Thyroid gland (tissue), 4 donors: Measurements from ENCODE around the gene DOCK2. TPM values are rescaled to one million over a fixed set of nuclear protein-coding genes. Genes with fewer than 3 reads are reported as not detected.
A peak's percentile ranks its signal among the peaks of the same experiment; 100 is the strongest.

Experiments used
- DNase-seq, 2 donors: peaks; one replicate each; pipeline ENCODE4 v3.0.0-alpha.2; 2019
- H3K27ac ChIP-seq, 3 donors: fragments of 200-600 bp; sonication (generic); 1 replicate in 2 of 3; 2 replicates in 1 of 3; pipeline ENCODE4 v1.5.1; 2016 to 2019; ENCODE audit warnings: mild to moderate bottlenecking in 1 of 3, moderate library complexity in 1 of 3
- H3K27me3 ChIP-seq: fragments of 200-600 bp; sonication (generic); one replicate; pipeline ENCODE4 v1.5.1; 2019
- H3K36me3 ChIP-seq, 2 donors: fragments of 200-600 bp; sonication (generic); one replicate each; pipeline ENCODE4 v1.5.1; 2016 to 2019
- H3K4me1 ChIP-seq, 2 donors: fragments of 200-600 bp; sonication (generic); one replicate each; pipeline ENCODE4 v1.5.1; 2017 to 2019
- H3K4me3 ChIP-seq, 3 donors: fragments of 200-600 bp; sonication (generic); replicated peaks in 1 of 3; 1 replicate in 2 of 3; 2 replicates in 1 of 3; pipeline ENCODE4 v1.5.1; 2016; ENCODE audit warnings: mild to moderate bottlenecking in 1 of 3
- H3K9me3 ChIP-seq: fragments of 200-600 bp; sonication (generic); one replicate; pipeline ENCODE4 v1.5.1; 2017
- POLR2A ChIP-seq, 2 donors: fragments of 450-650 bp; IDR thresholded peaks; one replicate each; pipeline ENCODE4 v1.6.1; 2017; ENCODE audit warnings: antibody characterized with exemption in 2 of 2, mild to moderate bottlenecking in 2 of 2, moderate library complexity in 1 of 2
- WGBS, 2 donors: methylation state at CpG; one replicate each; pipeline ENCODE4 v1.1.5; 2017; 5-methylcytosine and 5-hydroxymethylcytosine counted together
- intact Hi-C: fragments of 100-400 bp; cut with DNase I; formaldehyde crosslinking; loops from one replicate; pipeline ENCODE4 v1.15.1; 2023
- total RNA-seq, 4 donors: library from RNA; depleted of rRNA; stranded (reverse); fragments of >200 nt; gene quantifications; one replicate each; pipeline ENCODE4 v1.2.3, GENCODE V29; 2016
- TF ChIP-seq, protein P1 (sequence below), 6 experiments: fragments of 200-600 bp in 3 of 6; fragments of 450-650 bp in 3 of 6; sonication (generic) in 3 of 6; IDR thresholded peaks; one replicate each; pipeline ENCODE4 v1.5.1; 2016 to 2019; ENCODE audit warnings: antibody characterized with exemption in 6 of 6, mild to moderate bottlenecking in 2 of 6, inconsistent platforms in 1 of 6, moderate library complexity in 1 of 6

DOCK2 gene
- total RNA-seq, 4 donors from 2014 or later: 4.3 to 14.1 (median 8.6) TPM

DNA sequence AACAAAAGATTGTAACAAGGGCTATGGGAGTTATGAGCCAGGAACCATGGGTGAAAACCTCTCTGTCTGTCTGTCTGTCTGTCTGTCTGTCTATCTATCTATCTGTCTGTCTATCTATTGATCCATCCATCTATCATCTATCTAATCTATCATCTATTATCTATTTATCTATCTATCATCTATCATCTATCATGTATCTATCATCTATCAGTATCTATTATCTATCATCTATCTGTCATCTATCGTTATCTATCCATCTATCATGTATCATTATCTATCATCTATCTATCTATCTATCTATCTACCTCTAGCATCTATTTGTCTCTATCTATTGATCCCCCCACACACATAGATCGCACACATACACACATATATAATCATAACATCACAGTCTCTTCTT, 230.3 kb downstream of the DOCK2 start:
- no peaks in the 10 kb centered on the region for H3K36me3 ChIP-seq
- TF ChIP-seq POLR2A (IDR thresholded peaks at IDR 0.05): no peak
- TF ChIP-seq, protein P1, sequence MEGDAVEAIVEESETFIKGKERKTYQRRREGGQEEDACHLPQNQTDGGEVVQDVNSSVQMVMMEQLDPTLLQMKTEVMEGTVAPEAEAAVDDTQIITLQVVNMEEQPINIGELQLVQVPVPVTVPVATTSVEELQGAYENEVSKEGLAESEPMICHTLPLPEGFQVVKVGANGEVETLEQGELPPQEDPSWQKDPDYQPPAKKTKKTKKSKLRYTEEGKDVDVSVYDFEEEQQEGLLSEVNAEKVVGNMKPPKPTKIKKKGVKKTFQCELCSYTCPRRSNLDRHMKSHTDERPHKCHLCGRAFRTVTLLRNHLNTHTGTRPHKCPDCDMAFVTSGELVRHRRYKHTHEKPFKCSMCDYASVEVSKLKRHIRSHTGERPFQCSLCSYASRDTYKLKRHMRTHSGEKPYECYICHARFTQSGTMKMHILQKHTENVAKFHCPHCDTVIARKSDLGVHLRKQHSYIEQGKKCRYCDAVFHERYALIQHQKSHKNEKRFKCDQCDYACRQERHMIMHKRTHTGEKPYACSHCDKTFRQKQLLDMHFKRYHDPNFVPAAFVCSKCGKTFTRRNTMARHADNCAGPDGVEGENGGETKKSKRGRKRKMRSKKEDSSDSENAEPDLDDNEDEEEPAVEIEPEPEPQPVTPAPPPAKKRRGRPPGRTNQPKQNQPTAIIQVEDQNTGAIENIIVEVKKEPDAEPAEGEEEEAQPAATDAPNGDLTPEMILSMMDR (IDR thresholded peaks at IDR 0.05): no peak
- no peak overlapping the region for H3K4me3 ChIP-seq
- no peaks in the 10 kb centered on the region for H3K9me3 ChIP-seq
- H3K4me1 ChIP-seq: no peaks in the 10 kb centered on the region
- no peak for DNase-seq
- H3K27ac ChIP-seq: no peak overlapping the region
- H3K27me3 ChIP-seq: no peaks in the 10 kb centered on the region
- WGBS, 2 donors: 95 to 98% methylated on average over 2 of the region's 2 CpGs
- intact Hi-C loops: no loop called here

DNA sequence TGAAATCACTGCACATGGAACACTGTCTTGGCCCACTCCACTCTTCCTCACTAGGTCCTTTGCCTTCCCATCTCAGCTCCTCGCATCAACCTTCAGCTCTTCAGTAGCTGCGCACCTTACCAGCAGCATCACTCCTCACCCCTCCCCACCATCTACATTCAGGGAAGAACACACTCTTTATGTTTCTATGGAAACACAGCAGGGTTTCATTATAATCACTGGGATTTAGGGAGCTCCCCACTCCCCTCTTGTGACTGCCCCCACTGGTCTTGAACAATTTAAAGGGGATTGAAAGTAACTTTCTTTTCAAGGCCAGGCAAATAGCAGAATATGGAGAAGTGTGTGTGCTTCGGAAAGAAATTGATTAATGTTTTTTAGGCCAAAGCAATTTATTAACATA, 232.0 kb downstream of the DOCK2 start:
- TF ChIP-seq POLR2A (IDR thresholded peaks at IDR 0.05): no peak
- TF ChIP-seq, protein P1 (IDR thresholded peaks at IDR 0.05): no peak
- Histone ChIP-seq H3K36me3 (no peaks in the 10 kb centered on the region), H3K27ac (no peak overlapping the region), H3K4me3 (no peak overlapping the region), H3K27me3 (no peaks in the 10 kb centered on the region), H3K4me1 (no peaks in the 10 kb centered on the region), H3K9me3 (no peaks in the 10 kb centered on the region)
- 96 to 98% methylated on average over 3 of the region's 3 CpGs for WGBS, 2 donors
- no peak for DNase-seq
- intact Hi-C loops: no loop called here

DNA sequence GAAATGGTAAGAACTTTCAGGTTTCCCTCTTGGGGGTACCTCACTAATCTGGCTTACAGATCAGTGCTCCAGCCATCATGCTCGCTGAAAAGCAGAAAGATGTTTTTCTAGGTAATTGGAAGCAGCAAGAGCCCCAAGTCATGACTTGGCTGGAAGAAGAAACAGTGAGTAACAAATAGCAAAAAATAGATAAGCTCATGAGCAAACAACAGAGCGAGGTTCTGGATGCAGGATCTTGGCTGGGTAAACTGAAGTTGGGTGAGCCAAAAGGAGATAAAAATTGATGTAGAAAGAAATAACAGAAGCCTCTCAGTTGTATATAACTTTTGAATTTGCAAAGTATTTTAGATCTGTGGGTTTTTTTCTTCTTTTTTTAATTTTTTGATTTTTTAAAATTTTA, 233.1 kb downstream of the DOCK2 start:
- intact Hi-C loops: no loop called here
- no peaks in the 10 kb centered on the region for H3K36me3 ChIP-seq
- H3K9me3 ChIP-seq: no peaks in the 10 kb centered on the region
- WGBS, 2 donors: 59 to 60% methylated on average over 2 of the region's 2 CpGs
- no peak overlapping the region for H3K27ac ChIP-seq
- no peak for DNase-seq
- no peaks in the 10 kb centered on the region for H3K4me1 ChIP-seq
- H3K4me3 ChIP-seq: no peak overlapping the region
- TF ChIP-seq, protein P1 (IDR thresholded peaks at IDR 0.05): no peak
- no peak for TF ChIP-seq POLR2A (IDR thresholded peaks at IDR 0.05)
- no peaks in the 10 kb centered on the region for H3K27me3 ChIP-seq

DNA sequence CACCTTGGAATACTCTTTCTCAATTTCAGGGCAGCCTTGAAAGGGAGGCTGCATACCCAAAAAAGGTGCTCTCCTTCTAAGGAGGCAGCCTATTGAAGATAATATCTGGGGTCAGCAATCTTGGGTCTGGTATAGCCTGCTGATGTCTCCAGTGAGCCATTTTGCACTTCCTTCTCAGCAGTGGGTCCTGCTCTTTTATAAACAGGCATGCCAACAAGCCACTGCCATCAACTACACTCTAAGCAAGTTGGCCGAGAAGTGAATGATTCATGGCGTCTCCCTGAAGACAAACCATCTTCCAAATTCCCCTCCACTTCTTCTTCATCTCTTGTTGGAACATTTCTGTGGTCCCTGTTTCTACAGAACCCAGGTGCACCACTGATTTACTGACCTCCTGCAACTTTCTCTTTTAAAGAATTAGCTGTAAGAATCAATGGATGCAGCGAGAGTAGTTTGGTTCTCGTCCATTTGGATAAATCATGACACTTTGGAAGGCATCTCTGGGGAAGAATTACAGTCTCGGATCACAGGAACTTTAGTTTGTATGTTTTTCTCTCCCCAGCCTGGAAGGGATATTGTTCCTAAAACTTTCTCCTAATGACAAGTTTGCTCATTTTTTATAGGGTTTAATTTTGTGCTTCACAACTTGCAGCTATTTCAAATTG, 234.9 kb downstream of the DOCK2 start:
- intact Hi-C loops: no loop called here
- Histone ChIP-seq H3K27me3 (no peaks in the 10 kb centered on the region), H3K9me3 (no peaks in the 10 kb centered on the region), H3K4me1 (no peaks in the 10 kb centered on the region), H3K36me3 (no peaks in the 10 kb centered on the region), H3K27ac (no peak overlapping the region), H3K4me3 (no peak overlapping the region)
- DNase-seq: no peak
- WGBS, 2 donors: 72 to 84% methylated on average over 5 of the region's 5 CpGs
- TF ChIP-seq, protein P1 (IDR thresholded peaks at IDR 0.05): no peak
- TF ChIP-seq POLR2A (IDR thresholded peaks at IDR 0.05): no peak

DNA sequence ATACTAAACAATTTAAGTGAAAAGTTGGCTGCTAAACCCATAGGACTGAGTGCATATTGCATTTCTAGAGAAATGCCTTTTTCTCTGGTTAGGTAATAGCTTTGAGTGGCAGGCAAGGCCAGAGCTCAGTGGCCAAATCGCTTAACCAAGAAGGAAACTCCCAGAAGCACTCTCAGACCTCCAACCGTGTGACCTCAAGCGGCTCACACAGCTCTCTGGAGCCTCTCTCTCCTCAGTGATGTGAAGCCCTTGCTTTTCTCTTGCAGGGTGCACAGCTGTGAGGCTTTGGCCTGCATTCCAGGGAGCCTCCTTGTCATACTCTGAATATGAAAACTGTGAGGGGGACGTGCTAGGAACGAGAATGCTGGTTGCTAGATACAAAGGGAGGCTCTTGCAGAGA, 236.6 kb downstream of the DOCK2 start:
- Histone ChIP-seq H3K4me1 (no peaks in the 10 kb centered on the region), H3K27me3 (no peaks in the 10 kb centered on the region), H3K4me3 (no peak overlapping the region), H3K27ac (no peak overlapping the region), H3K36me3 (no peaks in the 10 kb centered on the region), H3K9me3 (no peaks in the 10 kb centered on the region)
- intact Hi-C loops: no loop called here
- TF ChIP-seq, protein P1 (IDR thresholded peaks at IDR 0.05): no peak
- TF ChIP-seq POLR2A (IDR thresholded peaks at IDR 0.05): no peak
- peak; percentile 54 to 63 for DNase-seq
- WGBS, 2 donors: 36 to 58% methylated on average over 5 of the region's 5 CpGs
